Brain microvascular endothelial cell (primary cell): ENCODE results near the gene ARHGAP26.

ENCODE experiments used
- DNase-seq: peaks from one replicate; pipeline ENCODE4 v3.0.0-alpha.2; 2020
- H3K27ac ChIP-seq: fragments of 250-450 bp; sonication (Bioruptor Pico); 2 replicates; pipeline ENCODE4 v1.5.1; 2020; ENCODE audit warnings: mild to moderate bottlenecking, moderate library complexity
- H3K27me3 ChIP-seq: fragments of 250-450 bp; sonication (Bioruptor Pico); replicated peaks from 2 replicates; pipeline ENCODE4 v1.5.1; 2020; ENCODE audit warnings: mild to moderate bottlenecking
- H3K36me3 ChIP-seq: fragments of 250-450 bp; sonication (Bioruptor Pico); replicated peaks from 2 replicates; pipeline ENCODE4 v1.5.1; 2020; ENCODE audit warnings: mild to moderate bottlenecking
- H3K4me3 ChIP-seq: 2 replicates; pipeline ENCODE4 v1.5.1; 2011; ENCODE audit warnings: low read depth, mild to moderate bottlenecking, control low read depth, low read length, moderate library complexity
- in situ Hi-C: cut with HindIII; loops from 2 replicates; pipeline ENCODE4 v1.10.0; 2017; ENCODE audit warnings: low sequenced_read_pairs, low pct_ligation_motif_present
- TF ChIP-seq, protein P1 (sequence below): IDR thresholded peaks from 2 replicates; pipeline ENCODE4 v1.5.1; 2011; ENCODE audit warnings: low read depth, mild to moderate bottlenecking, moderate library complexity, low read length, control low read depth, inconsistent platforms; ENCODE audit errors: missing control alignments

The ARHGAP26 gene

DNA sequence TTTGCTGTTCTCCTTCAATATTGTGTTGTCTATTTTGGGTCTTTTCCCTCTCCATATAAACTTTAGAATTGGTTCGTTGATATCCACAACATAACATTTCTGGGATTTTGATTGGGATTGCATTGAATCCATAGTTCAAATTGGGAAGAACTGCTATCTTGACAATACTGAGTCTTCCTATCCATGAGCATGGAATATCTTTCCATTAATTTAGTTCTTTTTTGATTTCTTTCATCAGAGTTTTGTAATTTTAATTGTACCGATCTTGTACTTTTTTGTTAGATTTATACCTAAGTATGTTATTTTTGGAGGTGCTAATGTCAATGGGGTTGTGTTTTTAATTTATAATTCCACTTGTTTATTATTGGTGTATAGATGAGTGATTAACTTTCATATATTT is 498.2 kb downstream of the ARHGAP26 start:
- DNase-seq: no peak
- Histone ChIP-seq H3K27me3 (no peaks in the 10 kb centered on the region), H3K36me3 (no peaks in the 10 kb centered on the region), H3K27ac (no peak overlapping the region), H3K4me3 (no peak overlapping the region)
- TF ChIP-seq, protein P1, sequence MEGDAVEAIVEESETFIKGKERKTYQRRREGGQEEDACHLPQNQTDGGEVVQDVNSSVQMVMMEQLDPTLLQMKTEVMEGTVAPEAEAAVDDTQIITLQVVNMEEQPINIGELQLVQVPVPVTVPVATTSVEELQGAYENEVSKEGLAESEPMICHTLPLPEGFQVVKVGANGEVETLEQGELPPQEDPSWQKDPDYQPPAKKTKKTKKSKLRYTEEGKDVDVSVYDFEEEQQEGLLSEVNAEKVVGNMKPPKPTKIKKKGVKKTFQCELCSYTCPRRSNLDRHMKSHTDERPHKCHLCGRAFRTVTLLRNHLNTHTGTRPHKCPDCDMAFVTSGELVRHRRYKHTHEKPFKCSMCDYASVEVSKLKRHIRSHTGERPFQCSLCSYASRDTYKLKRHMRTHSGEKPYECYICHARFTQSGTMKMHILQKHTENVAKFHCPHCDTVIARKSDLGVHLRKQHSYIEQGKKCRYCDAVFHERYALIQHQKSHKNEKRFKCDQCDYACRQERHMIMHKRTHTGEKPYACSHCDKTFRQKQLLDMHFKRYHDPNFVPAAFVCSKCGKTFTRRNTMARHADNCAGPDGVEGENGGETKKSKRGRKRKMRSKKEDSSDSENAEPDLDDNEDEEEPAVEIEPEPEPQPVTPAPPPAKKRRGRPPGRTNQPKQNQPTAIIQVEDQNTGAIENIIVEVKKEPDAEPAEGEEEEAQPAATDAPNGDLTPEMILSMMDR: no peak
- in situ Hi-C loops: no loop called here

DNA sequence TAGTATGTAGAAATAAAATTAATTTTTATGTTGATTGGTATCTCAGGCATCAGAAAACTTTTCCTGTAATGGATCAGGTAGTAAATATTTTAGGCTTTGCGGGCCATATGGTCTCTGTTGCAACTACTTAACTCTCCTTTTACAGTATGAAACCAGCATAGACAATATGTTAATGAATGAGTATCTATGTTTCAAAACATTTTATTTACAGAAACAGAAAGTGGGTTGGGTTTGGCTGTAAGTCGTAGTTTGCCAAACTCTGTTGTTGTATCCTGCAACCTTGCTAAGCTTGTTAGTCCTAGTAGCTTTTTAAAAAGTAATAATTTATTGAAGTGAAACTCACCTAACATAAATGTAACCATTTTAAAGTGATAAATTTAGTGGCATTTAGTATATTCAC is 501.3 kb downstream of the ARHGAP26 start:
- in situ Hi-C loops: no loop called here
- TF ChIP-seq, protein P1: no peak
- DNase-seq: no peak

DNA sequence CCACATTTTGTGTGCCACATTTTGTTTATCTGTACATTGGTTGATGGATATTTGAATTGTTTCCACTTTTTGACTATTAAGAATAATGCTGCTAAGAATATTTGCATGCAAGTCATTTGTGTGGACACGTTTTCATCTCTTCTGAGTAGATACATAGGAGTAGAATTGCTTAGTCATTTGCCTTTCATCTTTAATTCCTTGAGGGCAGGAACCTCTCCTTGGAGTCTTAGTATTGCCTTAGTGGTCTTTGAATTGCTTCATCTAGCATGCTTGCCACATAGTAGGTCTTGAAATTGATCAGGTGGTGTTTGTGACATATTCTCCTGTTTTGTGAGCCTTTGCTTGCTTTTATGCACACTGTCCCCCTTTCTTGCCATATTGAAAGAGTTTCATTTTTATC is 504.8 kb downstream of the ARHGAP26 start:
- no peak overlapping the region for H3K27ac ChIP-seq
- DNase-seq: no peak
- H3K4me3 ChIP-seq: no peak overlapping the region
- no peaks in the 10 kb centered on the region for H3K27me3 ChIP-seq
- TF ChIP-seq, protein P1: no peak
- in situ Hi-C loops: no loop called here
- H3K36me3 ChIP-seq: no peaks in the 10 kb centered on the region

More for the DNA sequence above, 501.3 kb downstream of the ARHGAP26 start:
- H3K36me3 ChIP-seq: no peaks in the 10 kb centered on the region
- H3K4me3 ChIP-seq: no peak overlapping the region
- H3K27me3 ChIP-seq: no peaks in the 10 kb centered on the region
- H3K27ac ChIP-seq: no peak overlapping the region

DNA sequence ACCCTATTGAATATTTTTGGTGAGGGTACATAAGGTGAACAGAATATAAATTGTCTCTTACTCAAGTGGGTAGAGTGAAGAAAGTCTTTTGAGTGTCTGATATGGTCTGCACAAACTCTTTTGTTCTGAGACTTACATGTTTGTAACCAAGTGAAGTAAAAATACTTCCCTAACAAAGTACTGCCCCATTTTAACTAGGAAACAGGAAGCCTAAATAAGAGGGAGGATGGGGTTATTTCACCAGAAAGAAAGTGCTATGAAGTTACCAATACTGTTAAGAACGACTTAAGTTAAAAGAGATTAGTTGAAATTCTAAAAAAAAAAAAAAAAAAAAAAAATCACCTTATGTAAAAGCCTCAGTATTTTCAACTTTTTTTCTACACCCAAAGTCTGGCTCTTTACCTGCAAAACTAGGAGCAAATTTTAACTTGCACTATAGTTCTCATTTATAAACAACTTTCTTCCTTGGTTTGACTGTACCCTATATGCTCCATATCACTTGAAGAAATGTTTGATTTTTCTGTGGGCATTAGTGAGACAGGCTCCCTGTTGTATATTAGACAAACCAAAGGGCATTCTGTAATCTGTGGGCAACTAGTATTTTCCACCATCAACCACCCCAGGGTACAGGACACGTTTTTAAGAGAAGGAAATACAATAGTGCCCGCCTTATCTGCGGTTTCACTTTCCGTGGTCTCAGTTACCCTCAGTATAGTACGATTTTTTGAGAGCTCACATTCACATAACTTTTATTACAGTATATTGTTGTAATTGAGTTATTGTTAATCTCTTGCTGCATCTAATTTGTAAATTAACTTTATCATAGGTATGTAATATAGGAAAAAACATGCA is 505.6 kb downstream of the ARHGAP26 start:
- Histone ChIP-seq H3K27me3 (no peaks in the 10 kb centered on the region), H3K27ac (no peak overlapping the region), H3K4me3 (no peak overlapping the region), H3K36me3 (no peaks in the 10 kb centered on the region)
- DNase-seq: no peak
- in situ Hi-C loops: no loop called here
- TF ChIP-seq, protein P1: no peak

DNA sequence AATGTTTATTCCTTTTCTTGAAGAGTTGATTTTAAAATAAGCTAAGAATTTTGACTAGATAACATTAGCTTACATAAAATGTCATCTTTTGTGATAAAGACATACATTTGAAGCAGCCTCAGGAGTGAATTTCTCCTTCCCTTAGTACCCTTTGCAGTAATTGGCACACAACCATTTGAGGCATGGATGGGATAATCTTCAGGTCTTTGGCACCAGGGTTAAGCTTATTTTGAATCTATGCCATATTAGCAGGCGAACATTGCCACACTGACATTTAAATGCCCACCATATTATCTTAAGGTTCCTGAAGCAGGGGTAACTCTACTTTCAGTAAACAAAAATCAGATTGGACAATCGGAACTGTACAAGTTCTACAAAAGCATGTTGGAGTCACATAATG is 507.4 kb downstream of the ARHGAP26 start:
- Histone ChIP-seq H3K27ac (no peak overlapping the region), H3K27me3 (no peaks in the 10 kb centered on the region), H3K4me3 (no peak overlapping the region), H3K36me3 (no peaks in the 10 kb centered on the region)
- TF ChIP-seq, protein P1: no peak
- in situ Hi-C loops: no loop called here
- DNase-seq: no peak
